HCT116 (cell line): ENCODE measurements around the gene TECTA.
"Not testable (repeated sequence)": the region's sequence is repeated elsewhere in the genome, so short reads cannot be mapped to it uniquely, and the experiment has no call there.

Source experiments
- EZH2phosphoT487 ChIP-seq: fragments of 200-600 bp; IDR thresholded peaks from 2 replicates; pipeline ENCODE4 v1.6.1; 2018; ENCODE audit warnings: antibody characterized with exemption, borderline replicate concordance
- POLR2AphosphoS5 ChIP-seq: IDR thresholded peaks from 2 replicates; pipeline ENCODE4 v1.6.1; 2011; ENCODE audit warnings: mild to moderate bottlenecking, low read depth, low read length, moderate library complexity

DNA sequence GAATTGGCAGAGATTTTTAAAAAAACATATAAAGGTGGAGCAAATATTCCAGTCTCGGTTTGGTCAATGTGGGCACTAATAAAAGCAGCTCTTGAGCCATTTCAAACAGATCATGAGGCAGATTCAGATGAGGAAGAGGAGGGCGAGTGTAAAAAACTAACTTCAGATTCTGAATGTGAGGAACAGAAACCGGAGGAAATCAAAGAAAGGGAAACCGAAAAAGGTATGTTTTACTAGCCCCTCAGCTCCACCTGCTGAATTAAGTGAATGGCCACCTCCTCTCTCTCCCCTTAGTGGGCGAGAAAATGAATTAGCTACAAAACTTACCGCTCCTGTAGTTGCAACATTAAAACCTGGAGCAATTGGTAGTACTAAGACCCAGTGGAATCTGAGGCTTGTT, 136.2 kb downstream of the TECTA start:
- not testable (repeated sequence) for TF ChIP-seq EZH2phosphoT487, POLR2AphosphoS5
